NK-92 (cell line): ENCODE results near the gene GNPTAB.
"Not testable (repeated sequence)": the region's sequence is repeated elsewhere in the genome, so short reads cannot be mapped to it uniquely, and the experiment has no call there.

ENCODE experiments used
- DNase-seq: peaks from one replicate; lab custom pipeline; 2025; ENCODE audit not compliant: unreplicated experiment; lab: John Stamatoyannopoulos, UW

Gene GNPTAB

DNA sequence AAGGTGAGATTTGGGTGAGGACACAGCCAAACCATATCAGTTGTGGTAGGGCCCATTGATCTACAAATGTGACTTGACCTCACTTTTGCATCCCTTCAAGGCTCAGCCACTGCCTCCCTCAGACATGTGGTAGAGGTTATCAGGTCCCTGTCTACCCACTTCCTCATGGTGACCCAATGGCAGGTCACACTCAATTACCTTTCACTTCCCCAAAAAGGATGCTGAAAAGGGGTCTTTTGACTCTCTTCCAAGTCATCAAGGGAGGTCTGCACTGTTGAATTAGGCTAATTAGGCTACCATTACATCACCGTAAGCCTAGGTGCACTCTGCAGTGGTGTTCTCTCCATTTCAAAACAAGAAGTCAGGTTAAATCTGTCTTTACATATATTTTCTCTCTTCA is 24.0 kb upstream of the GNPTAB start:
- no peak for DNase-seq

DNA sequence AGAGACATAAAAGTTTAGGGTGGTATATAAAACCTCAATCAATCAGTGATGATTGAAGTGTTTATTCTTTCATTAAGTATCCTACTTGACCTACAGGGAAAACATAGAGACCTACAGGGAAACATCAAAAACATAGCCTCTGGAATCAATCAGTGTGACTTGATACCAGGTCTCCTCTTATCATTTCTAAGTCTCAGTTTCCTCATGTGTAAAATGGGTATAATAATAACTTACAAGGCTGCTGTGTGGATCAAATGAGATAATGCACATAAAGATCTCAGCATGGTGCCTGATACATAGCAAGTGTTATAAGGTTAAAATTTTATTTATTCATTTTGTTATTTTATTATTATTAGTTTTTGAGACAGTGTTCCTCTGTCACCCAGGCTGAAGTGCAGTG is 22.2 kb upstream of the GNPTAB start:
- no peak for DNase-seq

DNA sequence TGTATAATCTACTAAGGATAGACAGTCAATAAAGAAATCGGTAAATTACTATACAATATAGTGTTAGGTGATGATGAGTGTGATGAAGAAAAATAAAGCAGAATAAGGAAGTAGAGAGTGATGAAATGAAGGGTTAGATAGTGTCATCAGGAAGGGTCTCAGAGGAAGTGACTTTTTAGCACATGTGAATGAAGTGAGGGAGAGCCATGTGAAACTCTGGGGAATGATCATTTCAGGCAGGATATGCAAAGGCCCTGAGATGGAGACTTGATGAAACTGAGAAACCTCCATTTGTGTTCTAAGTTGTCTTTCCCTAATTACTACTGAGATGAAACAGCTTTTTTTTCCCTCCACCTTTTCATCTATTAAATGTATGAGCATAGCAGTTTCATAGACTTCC is 19.4 kb upstream of the GNPTAB start:
- DNase-seq = no peak

DNA sequence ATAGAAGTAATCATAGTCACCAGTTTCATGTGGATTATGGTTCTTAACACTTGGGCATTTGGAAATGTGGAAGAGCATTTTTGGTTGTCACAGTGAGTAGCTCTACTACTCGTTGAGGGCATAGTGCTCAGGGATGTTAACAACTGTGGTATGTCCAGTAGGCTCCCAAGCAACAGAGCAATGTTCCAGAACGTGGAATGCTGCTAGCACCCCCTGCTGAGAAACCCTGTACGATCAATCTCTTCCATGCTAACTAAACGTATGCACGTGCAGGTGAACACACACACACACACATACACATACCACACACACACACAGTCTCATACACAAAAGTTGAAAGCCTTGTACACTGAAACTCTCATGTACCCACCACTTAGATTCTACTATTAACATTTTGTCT is 16.6 kb upstream of the GNPTAB start:
- DNase-seq = no peak

DNA sequence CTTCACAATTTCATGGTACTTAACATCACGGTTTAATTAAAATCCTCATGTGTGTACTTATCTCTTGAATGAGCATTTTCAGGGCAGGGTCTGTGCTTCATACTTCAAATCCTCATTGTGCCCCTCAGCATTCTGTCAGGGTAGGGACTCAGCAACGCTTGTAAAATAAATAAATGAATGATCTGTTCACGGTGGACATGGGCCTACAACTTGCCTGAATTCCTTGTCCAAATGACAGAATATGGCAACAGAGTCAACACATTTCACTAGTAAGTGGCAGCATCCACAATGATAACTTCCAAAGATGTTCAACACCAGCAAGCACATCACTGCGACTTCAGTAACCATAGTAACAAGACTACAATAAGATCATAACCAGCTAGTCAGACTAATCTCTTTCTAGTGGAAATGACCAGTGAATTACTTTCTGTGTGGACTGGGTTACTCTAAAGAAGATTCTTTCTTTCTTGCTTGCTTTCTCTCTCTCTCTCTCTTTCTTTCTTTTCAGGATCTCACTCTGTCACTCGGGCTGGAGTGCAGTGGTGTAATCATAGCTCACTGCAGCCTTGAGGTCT is 14.5 kb upstream of the GNPTAB start:
- no peak for DNase-seq

DNA sequence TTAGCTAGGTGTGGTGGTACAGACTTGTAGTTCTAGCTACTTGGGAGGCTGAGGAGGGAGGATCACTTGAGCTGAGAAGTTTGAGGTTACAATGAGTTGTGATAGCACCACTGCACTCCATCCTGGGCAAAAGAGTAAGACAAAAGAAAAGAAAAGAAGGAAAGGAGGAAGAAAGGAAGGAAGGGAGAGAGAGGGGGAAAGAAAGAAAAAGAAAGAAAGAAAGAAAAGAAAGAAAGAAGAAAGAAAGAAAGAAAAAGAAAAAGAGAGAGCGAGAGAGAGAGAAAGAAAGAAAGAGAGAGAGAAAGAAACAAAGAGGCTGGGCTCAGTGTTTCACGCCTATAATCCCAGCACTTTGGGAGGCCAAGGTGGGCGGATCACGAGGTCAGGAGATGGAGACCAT is 10.3 kb upstream of the GNPTAB start:
- DNase-seq = no peak

DNA sequence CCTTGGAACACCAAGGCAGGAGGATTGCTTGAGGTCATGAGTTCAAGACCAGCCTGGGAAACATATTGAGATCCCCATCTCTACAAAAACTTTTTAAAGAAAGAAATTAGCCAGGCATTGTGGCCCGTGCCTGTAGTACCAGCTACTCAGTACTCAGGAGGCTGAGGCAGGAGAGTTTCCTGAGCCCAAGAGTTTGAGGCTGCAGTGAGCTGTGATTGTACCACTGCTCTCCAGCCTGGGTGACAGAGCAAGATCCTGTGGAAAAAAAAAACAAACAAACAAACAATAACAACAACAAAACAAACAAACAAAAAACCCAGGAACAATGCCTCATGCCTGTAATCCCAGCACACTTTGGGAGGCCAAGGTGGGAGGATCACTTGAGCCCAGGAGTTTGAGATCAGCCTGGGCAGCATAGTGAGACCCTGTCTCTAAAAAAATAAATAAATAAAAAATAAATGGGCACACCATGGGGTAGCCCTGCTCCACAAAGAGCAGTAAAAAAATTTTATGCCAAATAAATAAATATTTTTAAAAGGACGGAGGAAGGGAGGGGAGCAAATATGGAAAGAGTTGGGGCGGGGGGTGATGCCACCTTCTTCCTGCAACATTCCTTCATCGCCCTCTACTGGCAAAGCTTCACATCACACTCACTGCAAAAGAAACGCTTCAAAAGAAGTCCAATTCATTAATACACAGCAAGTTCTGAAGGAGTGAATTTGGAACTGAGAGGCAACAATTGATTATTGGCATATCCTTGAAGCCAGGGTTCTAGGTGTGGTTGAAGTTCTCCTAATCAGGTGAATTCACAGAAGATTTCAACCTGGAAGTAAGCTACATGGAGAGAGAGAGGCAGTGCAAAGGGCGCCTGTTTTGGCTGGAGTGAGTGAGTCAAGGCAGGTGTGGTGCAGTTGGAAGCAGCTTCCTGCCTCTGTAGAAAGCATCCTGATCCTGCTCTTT is 8.8 kb upstream of the GNPTAB start:
- DNase-seq = no peak

DNA sequence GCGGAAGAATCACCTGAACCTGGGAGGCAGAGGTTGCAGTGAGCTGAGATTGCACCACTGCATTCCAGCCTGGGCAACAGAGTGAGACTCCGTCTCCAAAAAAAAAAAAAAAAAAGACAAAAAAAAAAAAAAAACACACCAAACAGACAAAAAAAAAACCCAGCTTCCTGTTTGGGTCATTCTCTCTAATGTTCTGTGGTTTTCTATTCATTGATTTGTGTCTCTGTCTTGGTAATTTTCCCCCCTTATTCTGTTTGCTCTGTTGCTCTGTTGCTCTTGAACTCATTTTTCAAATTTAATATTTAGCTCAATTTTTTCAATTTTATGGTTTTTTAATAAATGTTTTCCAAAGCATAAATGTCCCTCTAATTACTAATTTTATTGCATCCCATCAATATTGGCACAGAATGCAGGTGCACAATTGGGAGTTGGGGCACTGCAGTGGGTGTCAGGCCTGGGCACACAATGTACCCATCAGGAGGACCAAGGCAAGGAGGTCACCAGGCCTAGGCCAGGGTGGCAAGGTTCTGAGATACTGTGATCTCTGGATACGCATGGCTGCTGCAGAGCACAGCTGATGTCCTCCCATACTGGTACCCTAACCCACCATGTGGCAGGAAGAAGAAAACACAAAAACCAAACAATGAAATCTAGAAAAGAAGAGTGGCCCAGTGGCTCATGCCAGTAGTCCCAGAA is 8.0 kb upstream of the GNPTAB start:
- DNase-seq = no peak

DNA sequence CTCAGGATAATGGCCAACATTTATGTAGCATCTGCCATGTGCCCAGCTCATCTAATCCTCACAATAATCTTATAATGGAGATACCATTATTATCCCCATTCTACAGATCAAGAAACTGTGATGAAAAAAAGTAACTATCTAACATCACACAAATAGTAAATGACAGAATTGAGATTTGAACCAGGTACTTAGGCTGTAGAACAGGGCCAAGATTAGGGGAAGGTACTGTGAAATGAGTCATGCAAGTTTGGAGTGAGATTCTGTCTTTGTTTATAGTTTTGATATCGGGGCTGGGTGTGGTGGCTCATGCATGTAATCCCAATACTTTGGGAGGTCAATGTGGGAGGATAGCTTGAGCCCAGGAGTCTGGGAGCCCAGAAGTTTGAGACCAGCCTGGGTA is 1.3 kb upstream of the GNPTAB start:
- DNase-seq = no peak

DNA sequence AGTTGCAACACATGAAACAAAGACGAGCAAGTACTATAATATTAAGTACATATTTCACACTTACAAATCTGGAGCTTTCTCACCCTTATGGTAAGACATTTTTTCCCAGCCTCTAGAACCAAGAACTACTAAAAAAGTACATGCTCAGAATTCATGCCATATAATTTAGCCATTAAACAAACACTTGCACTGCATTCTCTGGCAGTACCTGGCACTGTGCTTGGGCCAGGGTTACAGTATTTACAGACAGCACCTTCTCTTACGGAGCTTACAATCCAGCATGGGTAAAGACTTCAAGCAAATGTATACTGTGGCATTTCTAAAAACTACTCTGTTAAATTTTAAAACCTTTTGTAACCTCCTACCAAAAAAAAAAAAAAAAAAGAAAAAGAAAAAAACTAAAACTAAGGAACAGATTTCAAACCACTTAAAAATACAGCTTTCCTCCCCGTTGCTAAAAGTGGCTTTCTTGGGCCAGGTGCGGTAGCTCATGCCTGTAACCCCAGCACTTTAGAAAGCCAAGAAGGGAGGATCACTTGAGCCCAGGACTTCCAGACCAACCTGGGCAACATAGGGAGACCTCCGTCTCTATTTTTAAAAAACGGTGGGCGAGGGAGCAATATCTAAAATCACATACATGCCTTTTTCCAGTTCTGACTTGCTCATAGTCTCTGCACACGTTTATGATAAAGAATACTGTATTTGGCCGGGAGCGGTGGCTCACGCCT is 956 bp downstream of the GNPTAB start:
- no peak for DNase-seq

DNA sequence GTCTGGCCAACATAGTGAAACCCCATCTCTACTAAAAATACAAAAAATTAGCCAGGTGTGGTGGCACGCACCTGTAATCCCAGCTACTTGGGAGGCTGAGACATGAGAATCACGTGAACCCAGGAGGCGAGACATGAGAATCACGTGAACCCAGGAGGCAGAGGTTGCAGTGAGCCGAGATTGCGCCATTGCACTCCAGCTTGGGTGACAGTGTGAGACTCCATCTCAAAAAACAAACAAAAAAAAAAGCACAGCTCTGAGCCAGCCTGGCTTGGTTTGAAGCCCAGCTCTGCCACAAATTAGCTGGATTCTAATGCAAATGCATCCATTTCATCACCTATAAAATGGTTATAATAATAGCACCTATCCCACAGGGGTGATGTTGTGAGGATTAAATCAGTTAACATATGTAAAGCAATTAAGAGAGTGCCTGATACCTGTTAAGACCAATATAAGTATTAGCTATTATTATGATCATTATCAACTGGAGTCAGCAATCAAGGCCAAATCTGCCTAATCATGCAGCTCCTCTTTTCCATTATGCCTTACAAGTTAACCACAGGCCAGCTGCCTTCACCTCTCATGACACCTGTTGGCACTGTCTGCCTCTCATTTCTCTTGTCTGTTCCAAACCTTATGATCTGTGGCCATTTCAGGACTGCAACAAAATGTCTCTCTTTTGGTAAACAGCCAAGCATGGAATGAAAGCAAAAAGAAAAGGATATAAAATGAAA is 2.1 kb downstream of the GNPTAB start:
- no peak for DNase-seq

DNA sequence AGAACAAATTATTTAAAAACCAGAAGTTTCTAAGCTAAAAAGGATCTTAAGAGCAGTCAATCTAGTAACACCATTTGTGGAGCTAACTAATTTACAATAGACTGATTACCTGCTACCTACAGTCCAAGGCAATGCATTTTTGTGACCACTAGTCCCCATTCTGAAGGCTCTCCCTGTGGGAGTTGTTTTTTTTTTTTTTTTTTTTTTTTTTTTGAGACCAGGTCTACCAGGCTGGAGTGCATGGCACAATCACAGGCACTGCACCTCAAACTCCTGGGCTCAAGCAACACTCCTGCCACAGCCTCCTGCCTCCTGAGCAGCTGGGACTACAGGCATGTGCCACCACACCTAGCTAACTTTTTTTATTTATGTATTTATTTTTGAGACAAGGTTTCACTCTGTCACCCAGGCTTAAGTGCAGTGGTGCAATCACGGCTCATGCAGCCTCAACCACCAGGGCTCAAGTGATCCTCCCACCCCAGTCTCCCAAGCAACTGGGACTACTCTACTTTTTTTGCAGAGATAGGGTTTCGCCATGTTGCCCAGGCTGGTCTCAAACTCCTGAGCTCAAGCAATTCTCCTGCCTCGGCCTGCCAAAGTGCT is 3.9 kb downstream of the GNPTAB start:
- DNase-seq = no peak

DNA sequence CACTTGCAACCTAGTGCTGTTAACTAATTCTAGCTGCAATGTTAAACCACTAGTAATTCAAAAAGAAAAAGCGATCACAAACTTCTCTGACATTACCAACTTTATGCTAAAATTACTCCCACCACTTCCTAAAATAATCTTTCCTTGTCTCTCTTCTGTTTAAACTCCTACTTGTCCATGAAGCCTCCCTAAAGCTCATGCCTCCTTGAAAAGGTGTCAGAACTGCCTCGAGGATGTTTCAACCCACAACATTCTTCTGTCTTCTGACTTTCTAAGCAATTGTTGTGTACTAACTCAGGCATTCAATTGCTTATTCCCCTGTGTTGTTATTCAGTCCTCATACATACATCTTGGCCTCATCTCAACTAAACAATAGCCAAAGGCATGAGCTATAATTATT is 5.9 kb downstream of the GNPTAB start:
- no peak for DNase-seq

DNA sequence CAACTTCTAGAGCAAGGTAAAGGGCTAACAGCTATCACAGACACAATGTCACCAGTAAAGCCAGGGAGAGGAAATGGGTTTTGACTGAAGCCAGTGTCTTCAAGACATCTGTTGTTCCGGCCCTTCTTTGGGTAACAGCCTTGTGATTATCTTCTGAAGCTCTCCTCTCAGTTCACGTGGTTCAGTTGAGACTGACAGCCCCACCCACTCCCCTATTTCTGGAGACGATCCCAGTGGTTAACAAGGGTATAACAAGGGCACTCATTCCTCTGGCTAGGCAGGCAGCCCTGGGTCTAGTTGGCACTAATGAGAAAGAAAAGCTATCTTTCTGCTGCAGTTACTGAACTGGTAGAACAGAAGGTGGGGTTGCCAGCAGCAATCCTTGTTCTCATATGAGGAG is 6.9 kb downstream of the GNPTAB start:
- DNase-seq = no peak

DNA sequence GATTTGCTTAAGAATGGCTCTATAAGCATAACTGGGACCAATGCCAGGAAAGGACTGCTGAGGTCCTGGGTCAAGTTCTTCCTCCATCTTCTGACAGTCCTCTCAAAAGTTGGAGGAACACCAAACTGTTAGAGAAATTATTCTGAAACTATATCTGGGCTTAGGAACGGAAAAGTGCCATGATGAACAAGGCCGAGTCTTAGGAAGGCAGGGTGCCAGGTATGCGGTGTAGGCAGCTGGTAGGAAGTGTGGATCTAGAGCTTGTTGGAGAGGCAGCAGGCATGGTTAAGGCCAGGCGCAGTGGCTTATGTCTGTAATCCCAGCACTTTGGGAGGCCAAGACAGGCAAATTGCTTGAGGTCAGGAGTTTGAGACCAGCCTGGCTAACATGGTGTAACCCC is 7.7 kb downstream of the GNPTAB start:
- DNase-seq = no peak

DNA sequence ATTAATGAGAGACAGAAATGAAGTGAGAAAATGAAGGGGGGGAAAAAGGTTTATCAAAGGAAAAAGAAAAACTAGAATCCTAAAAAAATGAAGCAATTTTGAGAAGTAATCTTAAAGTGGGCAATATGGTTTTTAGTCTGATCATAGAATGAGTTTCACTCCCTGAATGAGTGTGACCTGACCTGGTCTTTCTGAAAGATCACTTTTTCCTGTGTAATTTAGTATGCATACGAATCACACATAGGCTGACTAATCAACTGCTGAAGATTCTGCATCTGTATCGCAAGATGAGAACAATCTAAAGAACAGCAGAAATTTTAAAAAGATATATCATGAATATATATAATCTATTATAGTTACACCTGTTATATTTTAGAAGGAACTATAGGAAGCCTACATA is 11.3 kb downstream of the GNPTAB start:
- no peak for DNase-seq

DNA sequence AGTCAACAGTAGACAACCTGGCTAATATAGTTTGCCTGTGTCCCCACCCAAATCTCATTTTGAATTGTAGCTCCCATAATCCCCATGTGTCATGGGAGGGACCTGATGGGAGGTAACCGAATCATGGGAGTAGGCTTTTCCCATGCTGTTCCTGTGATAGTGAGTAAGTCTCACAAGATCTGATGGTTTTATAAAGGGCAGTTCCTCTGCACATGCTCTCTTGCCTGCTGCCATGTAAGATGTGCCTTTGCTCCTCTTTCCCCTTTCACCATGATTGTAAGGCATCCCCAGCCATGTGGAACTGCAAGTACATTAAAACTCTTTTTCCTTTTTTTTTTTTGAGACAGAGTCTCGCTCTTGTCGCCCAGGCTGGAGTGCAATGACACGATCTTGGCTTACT is 12.1 kb downstream of the GNPTAB start:
- DNase-seq = not testable (repeated sequence)

DNA sequence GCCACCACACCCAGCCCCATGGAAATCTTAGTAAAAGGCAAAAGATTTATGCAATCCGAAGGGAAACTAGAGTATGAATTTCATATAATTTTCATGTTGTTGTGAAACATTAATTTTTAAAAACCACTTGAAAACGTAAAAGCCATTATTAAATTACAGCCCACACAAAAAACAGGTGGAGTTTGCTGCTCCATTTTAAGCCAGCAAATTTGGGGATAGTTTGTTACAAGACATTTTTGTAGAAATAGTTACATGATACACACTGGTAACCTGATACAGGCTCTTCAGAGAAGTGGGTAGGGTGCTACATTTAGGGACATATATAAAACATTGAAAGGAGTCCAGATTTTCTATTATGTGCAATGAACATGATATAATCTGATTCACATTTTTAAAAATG is 17.6 kb downstream of the GNPTAB start:
- no peak for DNase-seq

DNA sequence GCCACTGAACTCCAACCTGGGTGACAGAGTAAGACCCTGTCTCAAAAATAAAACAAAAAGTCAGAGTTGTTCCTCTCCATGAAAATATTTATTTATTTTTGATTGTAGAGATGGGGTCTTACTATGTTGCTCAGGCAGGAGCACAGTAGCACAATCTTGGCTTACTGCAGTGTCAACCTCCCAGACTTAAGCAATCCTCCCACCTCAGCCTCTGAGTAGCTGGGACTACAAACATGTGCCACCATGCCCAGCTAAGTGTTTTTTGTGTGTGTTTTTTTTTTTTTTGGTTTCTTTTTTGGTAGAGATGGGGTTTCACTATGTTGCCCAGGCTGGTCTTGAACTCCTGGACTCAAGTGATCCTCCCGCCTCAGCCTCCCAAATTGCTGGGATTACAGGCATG is 18.0 kb downstream of the GNPTAB start:
- not testable (repeated sequence) for DNase-seq

DNA sequence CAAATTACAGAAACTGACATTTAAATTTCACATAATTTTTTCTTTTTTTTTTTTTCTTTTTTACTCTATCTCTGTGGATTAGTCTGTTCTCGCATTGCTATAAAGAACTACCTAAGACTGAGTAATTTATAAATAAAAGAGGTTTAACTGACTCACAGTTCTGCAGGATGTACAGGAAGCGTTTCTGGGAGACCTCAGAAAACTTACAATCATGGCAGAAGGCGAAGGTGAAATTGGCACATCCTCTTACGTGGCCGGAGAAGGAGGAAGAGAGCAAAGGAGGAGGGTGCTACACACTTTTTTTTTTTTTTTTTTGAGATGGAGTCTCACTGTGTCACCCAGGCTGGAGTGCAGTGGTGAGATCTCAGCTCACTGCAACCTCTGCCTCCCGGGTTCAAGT is 19.4 kb downstream of the GNPTAB start:
- not testable (repeated sequence) for DNase-seq
